ENCODE data around the gene PDK2.

PDK2 gene

GRCh38 chr17:50103941-50104340, 8.8 kb downstream of the PDK2 start:
- Histone ChIP-seq H4K20me1 (ENCODE audit: insufficient read depth) (no peaks in the 10 kb centered on the region), H3K4me1 (ENCODE audit: low read depth, poor library complexity, severe bottlenecking) (peaks cover 5% of the 10 kb centered on the region), H3K27ac (no peak overlapping the region), H3K79me2 (ENCODE audit: insufficient read depth, low read depth) (no peaks in the 10 kb centered on the region), H2AFZ (ENCODE audit: low read depth) (no peak overlapping the region), H3K4me2 (no peak overlapping the region), H3K9ac (no peak overlapping the region), H3K4me3 (IDR thresholded peaks at IDR 0.05; ENCODE audit: insufficient read depth, low read depth, low read length) (no peak overlapping the region), H3K36me3 (ENCODE audit: insufficient read depth) (no peaks in the 10 kb centered on the region), H3K27me3 (ENCODE audit: insufficient read depth, low read depth) (no peaks in the 10 kb centered on the region)
- no peak for TF ChIP-seq CTCF (conservative IDR thresholded peaks at IDR 0.05; ENCODE audit: low read depth, low read length)

- Histone ChIP-seq H3K4me2 (no peak overlapping the region), H3K36me3 (ENCODE audit: insufficient read depth) (no peaks in the 10 kb centered on the region), H3K27ac (no peak overlapping the region), H3K4me3 (IDR thresholded peaks at IDR 0.05; ENCODE audit: insufficient read depth, low read depth, low read length) (no peak overlapping the region), H4K20me1 (ENCODE audit: insufficient read depth) (no peaks in the 10 kb centered on the region), H3K4me1 (ENCODE audit: low read depth, poor library complexity, severe bottlenecking) (no peaks in the 10 kb centered on the region), H3K9ac (no peak overlapping the region), H2AFZ (ENCODE audit: low read depth) (no peak overlapping the region), H3K79me2 (ENCODE audit: insufficient read depth, low read depth) (no peaks in the 10 kb centered on the region), H3K27me3 (ENCODE audit: insufficient read depth, low read depth) (no peaks in the 10 kb centered on the region)
- no peak for TF ChIP-seq CTCF (conservative IDR thresholded peaks at IDR 0.05; ENCODE audit: low read depth, low read length)
These were observed 10.7 kb downstream of the PDK2 start for GRCh38 chr17:50105811-50106210.

- H3K36me3 ChIP-seq (ENCODE audit: insufficient read depth) = no peaks in the 10 kb centered on the region
- no peak overlapping the region for H3K9ac ChIP-seq
- no peaks in the 10 kb centered on the region for H3K79me2 ChIP-seq (ENCODE audit: insufficient read depth, low read depth)
- no peaks in the 10 kb centered on the region for H4K20me1 ChIP-seq (ENCODE audit: insufficient read depth)
- no peak for TF ChIP-seq CTCF (conservative IDR thresholded peaks at IDR 0.05; ENCODE audit: low read depth, low read length)
- no peak overlapping the region for H3K4me2 ChIP-seq
- H3K4me1 ChIP-seq (ENCODE audit: low read depth, poor library complexity, severe bottlenecking) = no peaks in the 10 kb centered on the region
- H2AFZ ChIP-seq (ENCODE audit: low read depth) = no peak overlapping the region
- H3K27ac ChIP-seq = no peak overlapping the region
- no peak overlapping the region for H3K4me3 ChIP-seq (IDR thresholded peaks at IDR 0.05; ENCODE audit: insufficient read depth, low read depth, low read length)
- H3K27me3 ChIP-seq (ENCODE audit: insufficient read depth, low read depth) = no peaks in the 10 kb centered on the region
These were observed 11.4 kb downstream of the PDK2 start for GRCh38 chr17:50106393-50107131.

- H3K27ac ChIP-seq = no peak overlapping the region
- H3K4me2 ChIP-seq = no peak overlapping the region
- H3K4me3 ChIP-seq (IDR thresholded peaks at IDR 0.05; ENCODE audit: insufficient read depth, low read depth, low read length) = no peak overlapping the region
- no peak for TF ChIP-seq CTCF (conservative IDR thresholded peaks at IDR 0.05; ENCODE audit: low read depth, low read length)
- H3K27me3 ChIP-seq (ENCODE audit: insufficient read depth, low read depth) = no peaks in the 10 kb centered on the region
- H3K9ac ChIP-seq = no peak overlapping the region
- no peaks in the 10 kb centered on the region for H3K36me3 ChIP-seq (ENCODE audit: insufficient read depth)
- H2AFZ ChIP-seq (ENCODE audit: low read depth) = no peak overlapping the region
- no peaks in the 10 kb centered on the region for H4K20me1 ChIP-seq (ENCODE audit: insufficient read depth)
- H3K4me1 ChIP-seq (ENCODE audit: low read depth, poor library complexity, severe bottlenecking) = no peaks in the 10 kb centered on the region
- no peaks in the 10 kb centered on the region for H3K79me2 ChIP-seq (ENCODE audit: insufficient read depth, low read depth)
These were observed 12.8 kb downstream of the PDK2 start for GRCh38 chr17:50107790-50108414.
